CD14-positive monocyte (primary cell): ENCODE data around the gene ANGEL2. TPM values are rescaled to one million over a fixed set of nuclear protein-coding genes. Genes with fewer than 3 reads are reported as not detected.
A peak's percentile ranks its signal among the peaks of the same experiment; 100 is the strongest.

Experiments used
- DNase-seq, 3 donors: peaks; one replicate each; pipeline ENCODE4 v3.0.0-alpha.2; 2011 to 2022
- H2AFZ ChIP-seq: 2 replicates; pipeline ENCODE4 v1.6.0; 2012; ENCODE audit warnings: mild to moderate bottlenecking, low read depth, low read length, inconsistent platforms; ENCODE audit not compliant: insufficient read depth, poor library complexity, severe bottlenecking
- H3K27ac ChIP-seq, 2 donors: 1 replicate in 1 of 2; 2 replicates in 1 of 2; pipeline ENCODE4 v1.5.1; 2012 to 2013; ENCODE audit warnings: low read length in 2 of 2, control low read depth in 1 of 2, inconsistent platforms in 1 of 2, low read depth in 1 of 2, mild to moderate bottlenecking in 1 of 2
- H3K27me3 ChIP-seq, 2 donors: one replicate each; pipeline versions ENCODE4 v1.6.0 to v1.6.1; 2011 to 2013; ENCODE audit warnings: low read length in 2 of 2; ENCODE audit not compliant: control insufficient read depth in 2 of 2, insufficient read depth in 2 of 2
- H3K36me3 ChIP-seq, 2 donors: replicated peaks in 1 of 2; 1 replicate in 1 of 2; 2 replicates in 1 of 2; pipeline versions ENCODE4 v1.5.1 to v1.6.1; 2012 to 2013; ENCODE audit warnings: low read length in 2 of 2, control low read depth in 1 of 2, inconsistent platforms in 1 of 2, mild to moderate bottlenecking in 1 of 2; ENCODE audit not compliant: insufficient read depth in 2 of 2, control insufficient read depth in 1 of 2
- H3K4me1 ChIP-seq, 2 donors: 1 replicate in 1 of 2; 2 replicates in 1 of 2; pipeline versions ENCODE4 v1.5.1 to v1.6.1; 2012 to 2013; ENCODE audit warnings: low read length in 2 of 2, control low read depth in 1 of 2, inconsistent platforms in 1 of 2, mild to moderate bottlenecking in 1 of 2, moderate library complexity in 1 of 2; ENCODE audit not compliant: insufficient read depth in 2 of 2, control insufficient read depth in 1 of 2
- H3K4me2 ChIP-seq: replicated peaks from 2 replicates; pipeline ENCODE3; 2012; ENCODE audit warnings: low read length, moderate library complexity, mild to moderate bottlenecking; ENCODE audit not compliant: poor library complexity, severe bottlenecking; ENCODE audit errors: extremely low read depth
- H3K4me3 ChIP-seq, 3 experiments: fragments of 200-600 bp in 1 of 3; sonication (generic) in 1 of 3; replicated peaks in 1 of 3; 1 replicate in 2 of 3; 2 replicates in 1 of 3; pipeline ENCODE4 v1.5.1; 2011 to 2013; ENCODE audit warnings: low read length in 3 of 3, mild to moderate bottlenecking in 3 of 3, control low read depth in 2 of 3, low read depth in 2 of 3, inconsistent platforms in 1 of 3, moderate library complexity in 1 of 3
- H3K79me2 ChIP-seq: 2 replicates; pipeline ENCODE4 v1.6.0; 2012; ENCODE audit warnings: mild to moderate bottlenecking, control low read depth, inconsistent platforms, low read length, moderate library complexity; ENCODE audit not compliant: insufficient read depth
- H3K9ac ChIP-seq: 2 replicates; pipeline ENCODE4 v1.6.0; 2017; ENCODE audit warnings: low read length, mild to moderate bottlenecking; ENCODE audit not compliant: insufficient read depth, poor library complexity, severe bottlenecking
- H3K9me3 ChIP-seq, 2 donors: replicated peaks in 1 of 2; 1 replicate in 1 of 2; 2 replicates in 1 of 2; pipeline versions ENCODE4 v1.5.1 to v1.6.1; 2012 to 2013; ENCODE audit warnings: low read length in 2 of 2, control low read depth in 1 of 2; ENCODE audit not compliant: control insufficient read depth in 1 of 2, insufficient read depth in 1 of 2
- H4K20me1 ChIP-seq: 2 replicates; pipeline ENCODE4 v1.6.0; 2012; ENCODE audit warnings: mild to moderate bottlenecking, low read length, control low read depth, moderate library complexity; ENCODE audit not compliant: insufficient read depth
- H3K27ac Mint-ChIP-seq, 7 donors: one replicate each; pipeline ENCODE4 v1.8.0; 2020; ENCODE audit warnings: mild to moderate bottlenecking in 7 of 7, mixed read lengths in 7 of 7, moderate library complexity in 6 of 7, inconsistent platforms in 2 of 7
- H3K27me3 Mint-ChIP-seq, 3 donors: one replicate each; pipeline ENCODE4 v1.8.0; 2021 to 2022; ENCODE audit warnings: low read depth in 3 of 3, mild to moderate bottlenecking in 3 of 3, mixed read lengths in 3 of 3, moderate library complexity in 3 of 3, inconsistent platforms in 1 of 3
- H3K36me3 Mint-ChIP-seq, 2 donors: one replicate each; pipeline ENCODE4 v1.8.0; 2020; ENCODE audit warnings: mixed read lengths in 2 of 2, inconsistent platforms in 1 of 2, mild to moderate bottlenecking in 1 of 2
- H3K4me1 Mint-ChIP-seq: one replicate; pipeline ENCODE4 v1.8.0; 2020; ENCODE audit warnings: mild to moderate bottlenecking, mixed read lengths
- H3K4me3 Mint-ChIP-seq, 2 donors: one replicate each; pipeline ENCODE4 v1.8.0; 2020; ENCODE audit warnings: mild to moderate bottlenecking in 2 of 2, mixed read lengths in 2 of 2, moderate library complexity in 1 of 2
- H3K9me3 Mint-ChIP-seq, 7 donors: one replicate each; pipeline ENCODE4 v1.8.0; 2020 to 2022; ENCODE audit warnings: mixed read lengths in 7 of 7, mild to moderate bottlenecking in 6 of 7, moderate library complexity in 6 of 7, inconsistent platforms in 2 of 7
- CTCF ChIP-seq: fragments of 200-600 bp; IDR thresholded peaks from one replicate; pipeline ENCODE4 v1.8.0; 2022; ENCODE audit warnings: antibody characterized with exemption, mild to moderate bottlenecking
- WGBS: methylation state at CpG from one replicate; pipeline ENCODE4 v1.1.5; 2013; ENCODE audit warnings: missing lambda C conversion rate; ENCODE audit not compliant: insufficient coverage; 5-methylcytosine and 5-hydroxymethylcytosine counted together
- intact Hi-C, 2 donors: fragments of 100-400 bp; cut with micrococcal nuclease; formaldehyde crosslinking; loops; one replicate each; pipeline versions ENCODE4 v1.15.0 to v1.15.1; 2023
- polyA plus RNA-seq, 3 donors: library from polyadenylated mRNA; depleted of rRNA in 1 of 3; unstranded in 2 of 3; stranded (reverse) in 1 of 3; fragments of 300-500 nt in 2 of 3; fragments of >200 nt in 1 of 3; fragmentation: Illumina TruSeq in 2 of 3; gene quantifications; 1 replicate in 2 of 3; 2 replicates in 1 of 3; pipeline ENCODE4 v1.2.3, GENCODE V29; 2012 to 2021

ANGEL2 gene
- polyA plus RNA-seq, 3 donors, result 17.5 to 29.0 (median 18.3) TPM

- Mint-ChIP-seq H3K4me1 (peaks cover 50% of the 10 kb centered on the region), H3K27ac (peak within 1 kb of the TSS; percentile 93 to 99 (median 98)), H3K36me3 (peaks cover 3 to 7% of the 10 kb centered on the region in 2 donors), H3K27me3 (peaks cover 0 to 3% (median 0%) of the 10 kb centered on the region in 3 donors), H3K9me3 (peaks cover 0 to 6% (median 0%) of the 10 kb centered on the region in 7 donors), H3K4me3 (peak within 1 kb of the TSS; percentile 99 to 100)
- no peak for TF ChIP-seq CTCF
- H3K36me3 ChIP-seq, result no peaks in the 10 kb centered on the region
- peak within 1 kb of the TSS; percentile 71 to 99 (median 84) for H3K4me3 ChIP-seq
- peak within 1 kb of the TSS; percentile 94 for H2AFZ ChIP-seq
- peak within 1 kb of the TSS; percentile 80 for H3K4me2 ChIP-seq
- H4K20me1 ChIP-seq, result peaks cover 37% of the 10 kb centered on the region
- H3K4me1 ChIP-seq, result peaks cover 31 to 44% of the 10 kb centered on the region in 2 donors
- peak within 1 kb of the TSS; percentile 78 for H3K9ac ChIP-seq
- H3K79me2 ChIP-seq, result peaks cover 43% of the 10 kb centered on the region
- no peaks in the 10 kb centered on the region for H3K27me3 ChIP-seq
- peak within 1 kb of the TSS; percentile 82 to 97 for H3K27ac ChIP-seq
- peak; percentile 75 to 85 (median 81) for DNase-seq
- under 1% methylated on average over 42 of the region's 42 CpGs for WGBS
- no peaks in the 10 kb centered on the region for H3K9me3 ChIP-seq
- intact Hi-C loops, result loop anchor here in 1 of 2 donors (5.0 kb wide), 1 partner anchor 34 kb away; the partner anchor contains the start of gene ANGEL2
Measured at GRCh38 chr1:213051127-213051880, 35.6 kb upstream of the ANGEL2 start, which contains the start of gene RPS6KC1. RPS6KC1 (plus strand) TSS chr1:213051241; CDS start chr1:213051405, 164 bp downstream.

DNA sequence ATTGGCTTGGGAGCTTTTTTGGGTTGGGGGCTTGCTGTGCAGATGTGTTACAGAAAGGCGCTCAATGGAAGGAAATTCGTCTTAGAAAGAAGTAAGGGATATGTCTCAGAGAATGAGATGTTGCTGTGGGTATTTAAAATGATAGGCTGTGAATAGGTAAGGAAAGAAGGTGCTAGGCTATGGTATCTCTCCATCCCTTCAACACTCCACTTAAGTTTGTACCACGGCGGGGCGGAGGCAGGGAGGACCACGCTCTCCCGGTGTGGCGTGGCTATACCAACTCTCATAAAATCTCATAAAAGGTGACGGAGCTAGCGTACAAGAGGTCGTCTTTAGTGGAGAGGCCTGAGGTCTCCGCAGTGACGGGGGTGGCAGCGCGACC lies 35.1 kb upstream of the ANGEL2 start:
- H3K4me3 ChIP-seq, result peak overlapping the region; percentile 71 to 99 (median 84)
- intact Hi-C loops, result loop anchor here in 1 of 2 donors (5.0 kb wide), 1 partner anchor 33 kb away; the partner anchor contains the start of gene ANGEL2
- H3K27me3 ChIP-seq, result no peaks in the 10 kb centered on the region
- 25% methylated on average over 5 of the region's 15 CpGs for WGBS
- H3K27ac ChIP-seq, result peak overlapping the region; percentile 82 to 97
- H3K4me1 ChIP-seq, result peaks cover 28 to 39% of the 10 kb centered on the region in 2 donors
- peaks cover 32% of the 10 kb centered on the region for H4K20me1 ChIP-seq
- Mint-ChIP-seq H3K4me3 (peak overlapping the region; percentile 99 to 100), H3K27ac (peak overlapping the region; percentile 91 to 99 (median 98)), H3K27me3 (peaks cover 0 to 3% (median 0%) of the 10 kb centered on the region in 3 donors), H3K4me1 (peaks cover 46% of the 10 kb centered on the region), H3K9me3 (peaks cover 0 to 6% (median 0%) of the 10 kb centered on the region in 7 donors), H3K36me3 (peaks cover 3 to 7% of the 10 kb centered on the region in 2 donors)
- H3K36me3 ChIP-seq, result no peaks in the 10 kb centered on the region
- H3K9ac ChIP-seq, result peak overlapping the region; percentile 78
- DNase-seq, result peak in 1 of 3 donors; percentile 4
- peaks cover 37% of the 10 kb centered on the region for H3K79me2 ChIP-seq
- no peaks in the 10 kb centered on the region for H3K9me3 ChIP-seq
- H2AFZ ChIP-seq, result peak overlapping the region; percentile 94
- no peak for TF ChIP-seq CTCF
- H3K4me2 ChIP-seq, result peak overlapping the region; percentile 80
